GM23338 (cell line): ENCODE measurements around the gene RIC1. TPM values are rescaled to one million over a fixed set of nuclear protein-coding genes. Genes with fewer than 3 reads are reported as not detected.

Experiments
- ATAC-seq: fragments of 200-7000 bp; cut with Tn5 transposase; 3 replicates; pipeline ENCODE4 v1.9.1; 2020
- DNase-seq: peaks from one replicate; pipeline ENCODE4 v3.0.0-alpha.2; 2015; ENCODE audit warnings: low spot score
- H2AFZ ChIP-seq: fragments of 200-600 bp; sonication (generic); 2 replicates; pipeline ENCODE4 v1.8.0; 2016; ENCODE audit warnings: antibody characterized with exemption, mild to moderate bottlenecking, moderate library complexity
- H3F3A ChIP-seq: fragments of 200-600 bp; sonication (generic); replicated peaks from 2 replicates; pipeline ENCODE4 v1.8.0; 2017; ENCODE audit warnings: antibody characterized with exemption, mixed run types, low read depth
- H3K27ac ChIP-seq: fragments of 200-600 bp; sonication (generic); 2 replicates; pipeline ENCODE4 v1.6.1; 2016; ENCODE audit warnings: low read depth
- H3K27me3 ChIP-seq: fragments of 200-600 bp; sonication (generic); 2 replicates; pipeline ENCODE4 v1.8.0; 2016; ENCODE audit warnings: mild to moderate bottlenecking, mixed run types, moderate library complexity; ENCODE audit not compliant: insufficient read depth
- H3K36me3 ChIP-seq: fragments of 200-600 bp; sonication (generic); 2 replicates; pipeline ENCODE4 v1.8.0; 2016; ENCODE audit warnings: mild to moderate bottlenecking; ENCODE audit not compliant: insufficient read depth
- H3K4me1 ChIP-seq: fragments of 200-600 bp; sonication (generic); 2 replicates; pipeline ENCODE4 v1.8.0; 2016; ENCODE audit warnings: mild to moderate bottlenecking, moderate library complexity; ENCODE audit not compliant: insufficient read depth
- H3K4me2 ChIP-seq: fragments of 200-600 bp; sonication (generic); 2 replicates; pipeline ENCODE4 v1.7.1; 2017; ENCODE audit warnings: mixed run types
- H3K4me3 ChIP-seq: fragments of 200-600 bp; sonication (generic); 2 replicates; pipeline ENCODE4 v1.6.1; 2016; ENCODE audit warnings: mixed run types
- H3K79me2 ChIP-seq: fragments of 200-600 bp; sonication (generic); replicated peaks from 2 replicates; pipeline ENCODE4 v1.8.0; 2017; ENCODE audit warnings: mild to moderate bottlenecking; ENCODE audit not compliant: insufficient read depth
- H3K9me2 ChIP-seq: fragments of 200-600 bp; sonication (generic); 2 replicates; pipeline ENCODE4 v1.8.0; 2017; ENCODE audit not compliant: insufficient read depth
- H4K20me1 ChIP-seq: fragments of 200-600 bp; sonication (generic); replicated peaks from 2 replicates; pipeline ENCODE4 v1.8.0; 2017; ENCODE audit warnings: mild to moderate bottlenecking; ENCODE audit not compliant: insufficient read depth
- H3K27ac Mint-ChIP-seq: 2 replicates; pipeline ENCODE4 v1.8.0; 2020; ENCODE audit warnings: inconsistent platforms, mild to moderate bottlenecking, moderate library complexity, mixed read lengths
- H3K27me3 Mint-ChIP-seq: 3 replicates; pipeline ENCODE4 v1.8.0; 2022; ENCODE audit warnings: low read depth, mild to moderate bottlenecking, moderate library complexity, mixed read lengths, inconsistent platforms; ENCODE audit not compliant: insufficient read depth, poor library complexity
- H3K36me3 Mint-ChIP-seq: 3 replicates; pipeline ENCODE4 v1.8.0; 2021; ENCODE audit warnings: low read depth, mild to moderate bottlenecking, inconsistent platforms, moderate library complexity, mixed read lengths
- H3K4me1 Mint-ChIP-seq: 3 replicates; pipeline ENCODE4 v1.8.0; 2020; ENCODE audit warnings: mild to moderate bottlenecking, inconsistent platforms, mixed read lengths
- H3K4me3 Mint-ChIP-seq: 3 replicates; pipeline ENCODE4 v1.8.0; 2021; ENCODE audit warnings: moderate library complexity, mild to moderate bottlenecking, inconsistent platforms, mixed read lengths
- H3K9me3 Mint-ChIP-seq: 3 replicates; pipeline ENCODE4 v1.8.0; 2020; ENCODE audit warnings: moderate library complexity, mild to moderate bottlenecking, inconsistent platforms, mixed read lengths
- CREB1 ChIP-seq: fragments of 250-450 bp; sonication (Bioruptor Pico); IDR thresholded peaks from 2 replicates; pipeline ENCODE4 v1.5.0; 2020; ENCODE audit warnings: low read depth, mild to moderate bottlenecking, moderate library complexity
- EZH2 ChIP-seq: fragments of 200-600 bp; sonication (generic); IDR thresholded peaks from one replicate; pipeline ENCODE4 v1.8.0; 2017; ENCODE audit warnings: antibody characterized with exemption, mild to moderate bottlenecking, low read depth; ENCODE audit not compliant: unreplicated experiment
- EZH2phosphoT487 ChIP-seq: fragments of 200-600 bp; sonication (generic); IDR thresholded peaks from one replicate; pipeline ENCODE4 v1.8.1; 2018; ENCODE audit warnings: antibody characterized with exemption; ENCODE audit not compliant: unreplicated experiment
- POLR2AphosphoS5 ChIP-seq: IDR thresholded peaks from 2 replicates; pipeline ENCODE4 v1.6.1; 2016; ENCODE audit warnings: antibody characterized with exemption, low read depth
- ZNF114 ChIP-seq: fragments of 250-450 bp; sonication (Bioruptor Pico); IDR thresholded peaks from 2 replicates; pipeline ENCODE4 v1.5.0; 2020; ENCODE audit warnings: mild to moderate bottlenecking, moderate library complexity
- ZNF462 ChIP-seq: fragments of 250-450 bp; sonication (Bioruptor Pico); IDR thresholded peaks from 2 replicates; pipeline ENCODE4 v1.5.0; 2020; ENCODE audit warnings: mild to moderate bottlenecking, moderate library complexity
- polyA plus RNA-seq: library from polyadenylated mRNA; unstranded; fragments of >200 nt; fragmentation: Nextera tagmentation; extraction: Ambion mirVana; gene quantifications from 2 replicates; pipeline ENCODE4 v1.2.1, GENCODE V29; 2016
- total RNA-seq: library from RNA; depleted of rRNA; stranded (reverse); fragments of >200 nt; shearing (Covaris generic); gene quantifications from 2 replicates; pipeline ENCODE4 v1.2.3, GENCODE V29; 2014
- TF ChIP-seq, protein P1 (sequence below): IDR thresholded peaks from 2 replicates; pipeline ENCODE4 v1.6.1; 2016; ENCODE audit warnings: antibody characterized with exemption

Gene RIC1
- total and polyA plus RNA-seq, 2 experiments from 2014 or later, result 7.8 to 34.9 TPM

DNA sequence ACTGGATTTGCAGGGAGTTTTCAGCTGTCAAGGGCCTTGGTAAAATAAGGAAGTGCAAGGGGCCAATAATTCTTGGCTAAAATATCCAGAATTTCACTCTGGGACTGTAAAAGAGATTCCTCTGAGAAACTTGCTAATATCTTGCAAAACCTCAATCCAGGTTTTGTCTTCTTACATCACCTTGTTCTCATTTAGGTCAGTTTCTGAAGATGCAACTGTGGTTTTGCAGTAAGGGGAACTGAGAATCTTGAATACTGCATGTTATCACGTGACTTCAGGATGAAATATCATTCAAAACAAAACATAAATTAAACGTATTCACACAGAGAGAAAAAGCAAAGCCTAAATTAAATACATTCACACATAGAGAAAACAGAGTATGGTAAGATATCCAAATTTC lies 35.0 kb upstream of the RIC1 start (continued):
- TF ChIP-seq ZNF462 (CRISPR knock-in tag), result no peak

GRCh38 chr9:5596173-5596572 lies 32.7 kb upstream of the RIC1 start:
- no peaks in the 10 kb centered on the region for H3F3A ChIP-seq
- no peaks in the 10 kb centered on the region for H3K36me3 ChIP-seq
- Mint-ChIP-seq H3K4me3 (no peak overlapping the region), H3K36me3 (no peaks in the 10 kb centered on the region), H3K27me3 (peaks cover 6% of the 10 kb centered on the region), H3K4me1 (no peaks in the 10 kb centered on the region), H3K27ac (no peak overlapping the region), H3K9me3 (no peaks in the 10 kb centered on the region)
- H3K9me2 ChIP-seq, result no peaks in the 10 kb centered on the region
- no peaks in the 10 kb centered on the region for H4K20me1 ChIP-seq
- DNase-seq (no peak), ATAC-seq (no peak)
- no peak overlapping the region for H3K4me2 ChIP-seq
- no peak overlapping the region for H3K27ac ChIP-seq
- no peaks in the 10 kb centered on the region for H3K4me1 ChIP-seq
- H2AFZ ChIP-seq, result no peak overlapping the region
- H3K4me3 ChIP-seq, result no peak overlapping the region
- H3K27me3 ChIP-seq, result no peaks in the 10 kb centered on the region
- no peaks in the 10 kb centered on the region for H3K79me2 ChIP-seq
- TF ChIP-seq EZH2 (no peak), ZNF114 (CRISPR knock-in tag) (no peak), ZNF462 (CRISPR knock-in tag) (no peak), POLR2AphosphoS5 (no peak), EZH2phosphoT487 (no peak), CREB1 (CRISPR knock-in tag) (no peak)
- TF ChIP-seq, protein P1, sequence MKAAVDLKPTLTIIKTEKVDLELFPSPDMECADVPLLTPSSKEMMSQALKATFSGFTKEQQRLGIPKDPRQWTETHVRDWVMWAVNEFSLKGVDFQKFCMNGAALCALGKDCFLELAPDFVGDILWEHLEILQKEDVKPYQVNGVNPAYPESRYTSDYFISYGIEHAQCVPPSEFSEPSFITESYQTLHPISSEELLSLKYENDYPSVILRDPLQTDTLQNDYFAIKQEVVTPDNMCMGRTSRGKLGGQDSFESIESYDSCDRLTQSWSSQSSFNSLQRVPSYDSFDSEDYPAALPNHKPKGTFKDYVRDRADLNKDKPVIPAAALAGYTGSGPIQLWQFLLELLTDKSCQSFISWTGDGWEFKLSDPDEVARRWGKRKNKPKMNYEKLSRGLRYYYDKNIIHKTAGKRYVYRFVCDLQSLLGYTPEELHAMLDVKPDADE, result no peak
